Bronchial epithelial cell (primary cell): ENCODE measurements around the gene CADM1. TPM values are rescaled to one million over a fixed set of nuclear protein-coding genes. Genes with fewer than 3 reads are reported as not detected.

Experiments used
- DNase-seq: peaks from one replicate; pipeline ENCODE4 v3.0.0-alpha.2; 2010; ENCODE audit warnings: low read depth
- FAIRE-seq: peaks from 2 replicates; lab custom pipeline; 2011; peaks lifted over from hg19 to GRCh38; lab: Jason Lieb, UNC
- H3K27me3 ChIP-seq: 2 replicates; pipeline ENCODE4 v1.5.1; 2011; ENCODE audit warnings: low read length; ENCODE audit not compliant: control insufficient read depth, insufficient read depth
- H3K36me3 ChIP-seq: 2 replicates; pipeline ENCODE4 v1.5.1; 2011; ENCODE audit warnings: low read length; ENCODE audit not compliant: control insufficient read depth, insufficient read depth
- H3K4me3 ChIP-seq: 2 replicates; pipeline ENCODE4 v1.5.1; 2011; ENCODE audit warnings: mild to moderate bottlenecking, low read depth, low read length, control low read depth
- CTCF ChIP-seq: IDR thresholded peaks from 2 replicates; pipeline ENCODE4 v1.5.1; 2011; ENCODE audit warnings: mild to moderate bottlenecking, moderate library complexity, low read length, control low read depth, inconsistent platforms; ENCODE audit not compliant: insufficient read depth, severe bottlenecking
- total RNA-seq: library from RNA; depleted of rRNA; stranded (reverse); fragments of >200 nt; gene quantifications from 2 replicates; pipeline ENCODE4 v1.2.1, GENCODE V29; 2014

Gene CADM1
- total RNA-seq, 1 donor from 2014 or later = 1.6 TPM

- no peak for TF ChIP-seq CTCF
- Histone ChIP-seq H3K27me3 (no peaks in the 10 kb centered on the region), H3K4me3 (no peak overlapping the region), H3K36me3 (no peaks in the 10 kb centered on the region)
- DNase-seq = no peak
- FAIRE-seq = no peak
Measured at GRCh38 chr11:115164774-115165173, 339.4 kb downstream of the CADM1 start.

GRCh38 chr11:115162919-115163318 is 341.3 kb downstream of the CADM1 start:
- H3K4me3 ChIP-seq = no peak overlapping the region
- H3K27me3 ChIP-seq = no peaks in the 10 kb centered on the region
- FAIRE-seq (no peak), DNase-seq (peak; percentile 52)
- H3K36me3 ChIP-seq = no peaks in the 10 kb centered on the region
- no peak for TF ChIP-seq CTCF

- no peaks in the 10 kb centered on the region for H3K27me3 ChIP-seq
- no peak overlapping the region for H3K4me3 ChIP-seq
- DNase-seq (no peak), FAIRE-seq (peak; percentile 60)
- no peak for TF ChIP-seq CTCF
- no peaks in the 10 kb centered on the region for H3K36me3 ChIP-seq
Measured at GRCh38 chr11:115161876-115162275, 342.3 kb downstream of the CADM1 start.

- H3K27me3 ChIP-seq = no peaks in the 10 kb centered on the region
Measured at GRCh38 chr11:115159207-115159606, 345.0 kb downstream of the CADM1 start.

GRCh38 chr11:115158053-115158452 is 346.2 kb downstream of the CADM1 start:
- Histone ChIP-seq H3K4me3 (no peak overlapping the region), H3K36me3 (no peaks in the 10 kb centered on the region), H3K27me3 (no peaks in the 10 kb centered on the region)
- DNase-seq = no peak
- TF ChIP-seq CTCF = no peak
- no peak for FAIRE-seq

More at GRCh38 chr11:115159207-115159606, 345.0 kb downstream of the CADM1 start:
- Histone ChIP-seq H3K36me3 (no peaks in the 10 kb centered on the region), H3K4me3 (no peak overlapping the region)
- TF ChIP-seq CTCF = no peak
- DNase-seq (no peak), FAIRE-seq (no peak)

GRCh38 chr11:115157247-115157646 is 347.0 kb downstream of the CADM1 start:
- FAIRE-seq (no peak), DNase-seq (no peak)
- TF ChIP-seq CTCF = no peak
- H3K36me3 ChIP-seq = no peaks in the 10 kb centered on the region
- H3K4me3 ChIP-seq = no peak overlapping the region
- no peaks in the 10 kb centered on the region for H3K27me3 ChIP-seq
